SH-SY5Y (cell line): Measurements from ENCODE around the gene PDZRN4.

Experiments
- GATA2 ChIP-seq: IDR thresholded peaks from 2 replicates; pipeline ENCODE4 v1.6.1; 2011; ENCODE audit warnings: mild to moderate bottlenecking, low read depth, low read length
- GATA3 ChIP-seq: IDR thresholded peaks from 2 replicates; pipeline ENCODE4 v1.6.1; 2011; ENCODE audit warnings: low read depth, mild to moderate bottlenecking, low read length, moderate library complexity

DNA sequence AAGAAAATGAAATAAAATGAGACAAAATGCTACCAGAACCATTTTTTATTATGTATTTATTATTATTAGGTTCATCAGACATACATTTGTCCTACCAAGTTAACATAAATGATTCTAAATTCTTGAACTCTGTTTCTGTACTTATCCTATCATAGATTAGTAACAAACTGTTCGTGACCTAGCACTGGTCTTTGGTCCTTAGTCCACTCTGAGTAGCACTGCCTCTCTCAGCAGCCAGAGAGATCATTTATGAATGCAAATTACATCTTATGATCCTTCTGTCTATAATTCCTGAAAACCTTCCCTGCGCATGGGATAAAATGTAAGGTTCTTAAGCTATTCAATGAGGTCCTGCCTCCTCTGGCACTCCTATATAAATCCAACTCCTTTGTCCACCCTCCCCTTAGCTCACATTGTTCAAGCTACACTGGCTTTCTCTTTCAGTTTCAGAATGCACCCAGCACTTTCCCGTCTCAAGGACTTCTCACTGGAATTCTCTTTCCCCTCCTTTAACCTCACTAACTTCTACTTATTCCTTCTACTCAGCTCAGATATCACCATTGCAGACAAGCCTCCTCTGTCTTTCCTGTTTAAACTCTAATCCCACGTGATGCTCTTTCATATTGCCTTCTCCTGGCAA is 17.1 kb downstream of the PDZRN4 start:
- TF ChIP-seq GATA2: no peak
- TF ChIP-seq GATA3: no peak
